ENCODE data around the gene CHMP4A.
"Not testable (repeated sequence)": the region's sequence is repeated elsewhere in the genome, so short reads cannot be mapped to it uniquely, and the experiment has no call there.

CHMP4A gene

GRCh38 chr14:24255438-24255837, 42.1 kb upstream of the CHMP4A start:
- Histone ChIP-seq H3K27me3 (ENCODE audit: control insufficient read depth, insufficient read depth, low read length) (no peaks in the 10 kb centered on the region), H3K9me3 (ENCODE audit: control insufficient read depth, insufficient read depth, low read length) (no peaks in the 10 kb centered on the region), H3K4me1 (ENCODE audit: control insufficient read depth, insufficient read depth, low read length) (no peaks in the 10 kb centered on the region), H3K9ac (ENCODE audit: low read depth, low read length) (no peak overlapping the region), H3K4me3 (ENCODE audit: low read depth, low read length) (no peak overlapping the region), H3K36me3 (ENCODE audit: control insufficient read depth, insufficient read depth, low read length) (peaks cover 3% of the 10 kb centered on the region)

DNA sequence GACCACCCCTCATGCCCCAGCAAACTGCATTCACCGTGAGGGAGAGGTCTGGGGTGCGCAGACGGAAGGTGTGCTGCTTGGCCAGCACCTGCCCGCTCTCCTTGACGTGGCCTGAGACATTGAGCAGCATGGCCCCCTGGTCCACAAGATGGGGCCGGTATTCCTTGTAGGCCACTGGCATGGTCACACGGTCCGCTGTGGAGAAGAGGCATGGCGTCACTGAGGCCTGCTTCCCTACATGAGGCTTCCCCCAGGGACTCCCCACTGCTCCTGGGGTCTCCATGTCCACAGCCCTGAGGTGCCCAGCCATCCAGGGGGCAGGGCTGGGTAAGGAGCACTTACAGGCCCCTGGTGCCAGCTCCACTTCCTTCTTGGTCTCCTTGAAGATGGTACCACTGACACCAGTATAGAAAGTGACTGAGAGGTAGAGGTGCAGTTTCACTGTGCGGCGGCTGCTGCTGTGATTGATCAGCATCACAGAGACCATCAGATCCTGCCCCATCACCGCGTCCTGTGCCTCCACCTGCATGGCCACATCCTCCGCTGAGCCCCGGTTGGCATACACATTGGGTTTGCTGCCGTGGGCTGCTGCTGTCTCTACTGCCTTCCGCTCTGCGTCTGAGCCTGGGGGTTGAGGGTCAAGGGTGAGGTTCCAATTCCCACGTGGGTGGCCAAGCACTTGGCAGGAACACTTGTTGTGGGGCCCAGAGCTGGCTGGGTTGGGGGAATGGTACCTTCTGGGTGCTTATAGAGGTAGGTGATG, 41.5 kb upstream of the CHMP4A start:
- no peak overlapping the region for H3K4me3 ChIP-seq (ENCODE audit: low read depth, low read length)
- H3K36me3 ChIP-seq (ENCODE audit: control insufficient read depth, insufficient read depth, low read length), result peaks cover 3% of the 10 kb centered on the region
- H3K9ac ChIP-seq (ENCODE audit: low read depth, low read length), result no peak overlapping the region
- no peaks in the 10 kb centered on the region for H3K27me3 ChIP-seq (ENCODE audit: control insufficient read depth, insufficient read depth, low read length)
- H3K9me3 ChIP-seq (ENCODE audit: control insufficient read depth, insufficient read depth, low read length), result no peaks in the 10 kb centered on the region
- no peaks in the 10 kb centered on the region for H3K4me1 ChIP-seq (ENCODE audit: control insufficient read depth, insufficient read depth, low read length)

GRCh38 chr14:24253936-24254335, 40.6 kb upstream of the CHMP4A start:
- no peak overlapping the region for H3K9ac ChIP-seq (ENCODE audit: low read depth, low read length)
- H3K9me3 ChIP-seq (ENCODE audit: control insufficient read depth, insufficient read depth, low read length), result no peaks in the 10 kb centered on the region
- H3K4me3 ChIP-seq (ENCODE audit: low read depth, low read length), result no peak overlapping the region
- H3K4me1 ChIP-seq (ENCODE audit: control insufficient read depth, insufficient read depth, low read length), result no peaks in the 10 kb centered on the region
- H3K36me3 ChIP-seq (ENCODE audit: control insufficient read depth, insufficient read depth, low read length), result peaks cover 3% of the 10 kb centered on the region
- H3K27me3 ChIP-seq (ENCODE audit: control insufficient read depth, insufficient read depth, low read length), result no peaks in the 10 kb centered on the region

GRCh38 chr14:24252289-24253124, 39.2 kb upstream of the CHMP4A start:
- H3K9me3 ChIP-seq (ENCODE audit: control insufficient read depth, insufficient read depth, low read length), result no peaks in the 10 kb centered on the region
- H3K27me3 ChIP-seq (ENCODE audit: control insufficient read depth, insufficient read depth, low read length), result no peaks in the 10 kb centered on the region
- H3K4me1 ChIP-seq (ENCODE audit: control insufficient read depth, insufficient read depth, low read length), result no peaks in the 10 kb centered on the region
- no peak overlapping the region for H3K9ac ChIP-seq (ENCODE audit: low read depth, low read length)
- H3K4me3 ChIP-seq (ENCODE audit: low read depth, low read length), result no peak overlapping the region
- peaks cover 3% of the 10 kb centered on the region for H3K36me3 ChIP-seq (ENCODE audit: control insufficient read depth, insufficient read depth, low read length)

GRCh38 chr14:24251880-24252288, 38.6 kb upstream of the CHMP4A start:
- Histone ChIP-seq H3K9ac (ENCODE audit: low read depth, low read length) (no peak overlapping the region), H3K27me3 (ENCODE audit: control insufficient read depth, insufficient read depth, low read length) (no peaks in the 10 kb centered on the region), H3K4me3 (ENCODE audit: low read depth, low read length) (no peak overlapping the region), H3K9me3 (ENCODE audit: control insufficient read depth, insufficient read depth, low read length) (no peaks in the 10 kb centered on the region), H3K36me3 (ENCODE audit: control insufficient read depth, insufficient read depth, low read length) (peaks cover 3% of the 10 kb centered on the region), H3K4me1 (ENCODE audit: control insufficient read depth, insufficient read depth, low read length) (no peaks in the 10 kb centered on the region)

DNA sequence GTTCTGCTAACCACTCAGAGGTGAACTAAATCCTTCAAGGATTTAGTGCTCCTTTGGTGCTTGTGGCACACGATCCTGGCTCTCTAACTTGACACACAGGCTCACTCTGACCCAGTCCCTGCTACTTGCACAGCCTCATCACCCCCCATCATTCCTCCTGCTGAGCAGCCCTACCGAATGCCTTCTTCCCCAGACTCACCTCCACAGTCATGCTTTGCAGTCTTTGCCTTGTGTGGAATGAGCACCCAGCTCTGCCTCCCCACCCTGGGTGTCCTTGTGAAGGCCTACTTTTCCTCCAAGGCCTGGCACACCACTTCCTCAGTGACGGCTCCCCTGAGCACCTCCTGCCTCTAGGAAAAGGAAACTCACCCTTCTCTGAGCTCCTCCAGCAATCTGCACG, 37.1 kb upstream of the CHMP4A start:
- Histone ChIP-seq H3K27me3 (ENCODE audit: control insufficient read depth, insufficient read depth, low read length) (no peaks in the 10 kb centered on the region), H3K4me1 (ENCODE audit: control insufficient read depth, insufficient read depth, low read length) (no peaks in the 10 kb centered on the region), H3K36me3 (ENCODE audit: control insufficient read depth, insufficient read depth, low read length) (peaks cover 3% of the 10 kb centered on the region), H3K9me3 (ENCODE audit: control insufficient read depth, insufficient read depth, low read length) (no peaks in the 10 kb centered on the region), H3K9ac (ENCODE audit: low read depth, low read length) (no peak overlapping the region), H3K4me3 (ENCODE audit: low read depth, low read length) (no peak overlapping the region)

GRCh38 chr14:24249230-24250021, 36.1 kb upstream of the CHMP4A start:
- H3K4me1 ChIP-seq (ENCODE audit: control insufficient read depth, insufficient read depth, low read length), result no peaks in the 10 kb centered on the region
- H3K4me3 ChIP-seq (ENCODE audit: low read depth, low read length), result no peak overlapping the region
- no peak overlapping the region for H3K9ac ChIP-seq (ENCODE audit: low read depth, low read length)
- peaks cover 3% of the 10 kb centered on the region for H3K36me3 ChIP-seq (ENCODE audit: control insufficient read depth, insufficient read depth, low read length)
- H3K9me3 ChIP-seq (ENCODE audit: control insufficient read depth, insufficient read depth, low read length), result no peaks in the 10 kb centered on the region
- no peaks in the 10 kb centered on the region for H3K27me3 ChIP-seq (ENCODE audit: control insufficient read depth, insufficient read depth, low read length)

- Histone ChIP-seq H3K4me1 (ENCODE audit: control insufficient read depth, insufficient read depth, low read length) (no peaks in the 10 kb centered on the region), H3K27me3 (ENCODE audit: control insufficient read depth, insufficient read depth, low read length) (no peaks in the 10 kb centered on the region), H3K9me3 (ENCODE audit: control insufficient read depth, insufficient read depth, low read length) (no peaks in the 10 kb centered on the region), H3K9ac (ENCODE audit: low read depth, low read length) (no peak overlapping the region), H3K4me3 (ENCODE audit: low read depth, low read length) (no peak overlapping the region), H3K36me3 (ENCODE audit: control insufficient read depth, insufficient read depth, low read length) (peaks cover 3% of the 10 kb centered on the region)
These were observed 34.1 kb upstream of the CHMP4A start for GRCh38 chr14:24247422-24247821.

DNA sequence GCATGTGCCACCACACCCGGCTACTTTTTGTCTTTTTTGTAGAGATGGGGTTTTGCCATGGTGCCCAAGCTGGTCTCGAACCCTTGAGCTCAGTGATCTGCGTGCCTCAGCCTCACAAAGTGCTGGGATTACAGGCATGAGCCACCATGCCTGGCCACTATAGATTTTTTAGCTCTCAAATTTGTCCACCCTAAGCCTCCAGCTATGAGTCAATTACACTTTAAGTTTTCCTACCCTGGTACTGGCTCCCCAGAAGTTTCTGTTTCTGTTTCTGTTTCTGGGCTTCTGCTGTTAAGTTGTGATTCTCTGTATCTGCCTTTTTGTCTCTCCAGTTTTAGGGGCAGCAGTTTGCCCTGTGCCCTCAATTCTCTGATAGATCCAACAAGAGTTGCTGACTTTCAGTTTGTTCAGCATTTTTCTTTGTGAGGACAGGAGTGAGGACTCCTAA, 33.5 kb upstream of the CHMP4A start:
- H3K9ac ChIP-seq (ENCODE audit: low read depth, low read length), result no peak overlapping the region

DNA sequence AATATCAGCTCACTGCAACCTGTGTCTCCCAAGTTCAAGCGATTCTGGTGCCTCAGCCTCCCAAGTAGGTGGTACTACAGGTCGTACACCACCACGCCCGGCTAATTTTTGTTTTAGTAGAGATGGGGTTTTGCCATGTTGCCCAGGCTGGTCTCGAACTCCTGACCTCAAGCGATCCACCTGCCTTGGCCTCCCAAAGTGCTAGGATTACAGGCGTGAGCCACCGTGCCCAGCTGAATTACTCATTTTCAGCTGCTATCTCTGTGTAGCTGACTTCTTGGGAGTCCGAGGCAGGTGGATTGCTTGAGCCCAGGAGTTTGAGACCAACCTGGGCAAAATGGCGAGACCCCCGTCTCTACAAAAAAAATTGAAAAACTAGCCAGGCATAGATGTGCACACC, 32.1 kb upstream of the CHMP4A start:
- H3K4me1 ChIP-seq (ENCODE audit: control insufficient read depth, insufficient read depth, low read length); H3K4me3 ChIP-seq (ENCODE audit: low read depth, low read length): not testable (repeated sequence)

More for the DNA sequence above, 33.5 kb upstream of the CHMP4A start:
- no peaks in the 10 kb centered on the region for H3K4me1 ChIP-seq (ENCODE audit: control insufficient read depth, insufficient read depth, low read length)
- H3K27me3 ChIP-seq (ENCODE audit: control insufficient read depth, insufficient read depth, low read length), result no peaks in the 10 kb centered on the region
- no peaks in the 10 kb centered on the region for H3K9me3 ChIP-seq (ENCODE audit: control insufficient read depth, insufficient read depth, low read length)
- H3K36me3 ChIP-seq (ENCODE audit: control insufficient read depth, insufficient read depth, low read length), result no peaks in the 10 kb centered on the region
- no peak overlapping the region for H3K4me3 ChIP-seq (ENCODE audit: low read depth, low read length)

GRCh38 chr14:24243336-24243836, 30.1 kb upstream of the CHMP4A start:
- H3K9me3 ChIP-seq (ENCODE audit: control insufficient read depth, insufficient read depth, low read length), result no peaks in the 10 kb centered on the region
- H3K4me1 ChIP-seq (ENCODE audit: control insufficient read depth, insufficient read depth, low read length), result no peaks in the 10 kb centered on the region
- no peaks in the 10 kb centered on the region for H3K27me3 ChIP-seq (ENCODE audit: control insufficient read depth, insufficient read depth, low read length)
- H3K9ac ChIP-seq (ENCODE audit: low read depth, low read length), result peak overlapping the region; percentile 19
- H3K36me3 ChIP-seq (ENCODE audit: control insufficient read depth, insufficient read depth, low read length), result peaks cover 20% of the 10 kb centered on the region
- peak overlapping the region; percentile 90 for H3K4me3 ChIP-seq (ENCODE audit: low read depth, low read length)

More for the DNA sequence above, 32.1 kb upstream of the CHMP4A start:
- H3K27me3 ChIP-seq (ENCODE audit: control insufficient read depth, insufficient read depth, low read length); H3K9ac ChIP-seq (ENCODE audit: low read depth, low read length); H3K36me3 ChIP-seq (ENCODE audit: control insufficient read depth, insufficient read depth, low read length); H3K9me3 ChIP-seq (ENCODE audit: control insufficient read depth, insufficient read depth, low read length): not testable (repeated sequence)

All from iPS-15b (cell line).